Tracheal epithelial cell (primary cell): ENCODE results near the gene ADCY1. TPM values are rescaled to one million over a fixed set of nuclear protein-coding genes. Genes with fewer than 3 reads are reported as not detected.

Experiments used
- total RNA-seq: library from RNA; depleted of rRNA; stranded (reverse); fragments of >200 nt; gene quantifications from 2 replicates; pipeline ENCODE4 v1.2.1, GENCODE V29; 2014

Gene ADCY1
- total RNA-seq = 0.21 and 1.9 TPM in 2 replicates

DNA sequence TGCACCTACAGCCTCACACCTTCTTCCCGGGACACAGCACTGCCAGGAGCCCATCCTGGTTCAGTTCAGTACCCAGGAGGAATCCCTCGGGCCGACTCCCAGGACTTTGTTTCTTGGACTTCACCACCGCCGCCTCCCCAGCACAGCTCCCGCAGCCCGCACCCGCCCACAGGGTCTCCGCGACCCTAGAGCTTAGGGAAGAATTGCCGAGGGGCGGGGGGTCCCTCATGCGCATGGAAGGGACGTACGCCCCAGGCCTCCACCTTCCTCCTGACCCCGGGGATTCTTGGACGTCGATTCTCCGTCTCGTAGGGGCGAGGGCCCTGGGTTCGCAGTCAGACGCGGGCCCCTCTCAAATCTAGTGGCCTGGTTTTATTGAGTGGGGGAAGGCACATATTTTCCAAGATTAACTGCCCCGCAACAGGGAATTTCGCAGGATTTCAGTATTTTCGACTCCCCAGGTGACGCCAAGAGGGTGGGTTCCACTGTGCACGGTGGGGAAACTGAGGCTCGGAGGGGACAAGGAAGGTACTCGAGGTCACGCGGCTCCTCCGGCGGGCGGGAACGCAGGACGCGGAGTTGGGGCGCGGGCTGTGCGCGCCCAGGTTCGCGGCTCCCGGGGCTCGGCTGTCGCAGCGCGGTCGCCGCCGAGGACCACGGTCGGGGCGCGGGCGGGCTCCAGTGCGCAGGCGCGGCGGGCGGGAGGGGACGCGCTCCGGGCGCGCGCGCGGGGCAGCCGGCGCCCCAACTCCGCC lies at the start of gene ADCY1:
Gene ADCY1 (plus strand): TSS at position 708 of the 755 bp plus-strand sequence. CDS start 176 bp downstream, outside the sequence.

